Progenitor cell of endocrine pancreas (in vitro differentiated cells): Measurements from ENCODE around the gene VSIG8. TPM values are rescaled to one million over a fixed set of nuclear protein-coding genes. Genes with fewer than 3 reads are reported as not detected.

ENCODE experiments used
- DNase-seq: peaks from one replicate; pipeline ENCODE4 v3.0.0; 2021; ENCODE audit warnings: low spot score; ENCODE audit not compliant: unreplicated experiment
- H3K27ac Mint-ChIP-seq: 2 replicates; pipeline ENCODE4 v1.8.0; 2021; ENCODE audit warnings: mild to moderate bottlenecking, moderate library complexity, mixed read lengths
- H3K27me3 Mint-ChIP-seq: 2 replicates; pipeline ENCODE4 v1.8.0; 2021; ENCODE audit warnings: mixed read lengths
- H3K36me3 Mint-ChIP-seq: 2 replicates; pipeline ENCODE4 v1.8.0; 2022; ENCODE audit warnings: mixed read lengths; ENCODE audit not compliant: insufficient read depth
- H3K4me1 Mint-ChIP-seq: 2 replicates; pipeline ENCODE4 v1.8.0; 2021; ENCODE audit warnings: low read depth, mixed read lengths
- H3K4me3 Mint-ChIP-seq: 2 replicates; pipeline ENCODE4 v1.8.0; 2021; ENCODE audit warnings: low read depth, mild to moderate bottlenecking, moderate library complexity, mixed read lengths
- H3K9me3 Mint-ChIP-seq: 2 replicates; pipeline ENCODE4 v1.8.0; 2021; ENCODE audit warnings: low read depth, mixed read lengths
- CTCF ChIP-seq: fragments of 200-600 bp; sonication (generic); IDR thresholded peaks from one replicate; pipeline ENCODE4 v1.5.0; 2021; ENCODE audit warnings: antibody characterized with exemption, mild to moderate bottlenecking; ENCODE audit not compliant: unreplicated experiment
- total RNA-seq: library from RNA; stranded (reverse); gene quantifications from 2 replicates; pipeline ENCODE4 v1.2.1, GENCODE V29; 2021

The VSIG8 gene
- total RNA-seq, 1 donor from 2014 or later, result not detected

- TF ChIP-seq CTCF, result no peak
- Mint-ChIP-seq H3K9me3 (no peaks in the 10 kb centered on the region), H3K4me3 (no peak overlapping the region), H3K27me3 (peaks cover 23% of the 10 kb centered on the region), H3K27ac (no peak overlapping the region), H3K4me1 (no peaks in the 10 kb centered on the region), H3K36me3 (no peaks in the 10 kb centered on the region)
- no peak for DNase-seq
These were observed 19.4 kb upstream of the VSIG8 start for GRCh38 chr1:159881622-159882526.

GRCh38 chr1:159880430-159880829 lies 18.0 kb upstream of the VSIG8 start:
- Mint-ChIP-seq H3K36me3 (peaks cover 1% of the 10 kb centered on the region), H3K4me1 (no peaks in the 10 kb centered on the region), H3K9me3 (no peaks in the 10 kb centered on the region), H3K27me3 (peaks cover 26% of the 10 kb centered on the region), H3K27ac (no peak overlapping the region), H3K4me3 (no peak overlapping the region)
- no peak for TF ChIP-seq CTCF
- no peak for DNase-seq

- Mint-ChIP-seq H3K4me3 (no peak overlapping the region), H3K27ac (no peak overlapping the region), H3K27me3 (peaks cover 26% of the 10 kb centered on the region), H3K36me3 (peaks cover 1% of the 10 kb centered on the region), H3K9me3 (no peaks in the 10 kb centered on the region), H3K4me1 (no peaks in the 10 kb centered on the region)
- DNase-seq, result no peak
- no peak for TF ChIP-seq CTCF
These were observed 17.5 kb upstream of the VSIG8 start for GRCh38 chr1:159879977-159880376.

GRCh38 chr1:159879136-159879535 lies 16.7 kb upstream of the VSIG8 start:
- peaks cover 1% of the 10 kb centered on the region for H3K36me3 Mint-ChIP-seq
- H3K9me3 Mint-ChIP-seq, result no peaks in the 10 kb centered on the region
- H3K4me3 Mint-ChIP-seq, result no peak overlapping the region
- H3K4me1 Mint-ChIP-seq, result no peaks in the 10 kb centered on the region
- TF ChIP-seq CTCF, result no peak
- no peak overlapping the region for H3K27ac Mint-ChIP-seq
- no peak for DNase-seq
- peaks cover 27% of the 10 kb centered on the region for H3K27me3 Mint-ChIP-seq

- H3K27ac Mint-ChIP-seq, result no peak overlapping the region
- H3K4me3 Mint-ChIP-seq, result no peak overlapping the region
- no peaks in the 10 kb centered on the region for H3K9me3 Mint-ChIP-seq
- TF ChIP-seq CTCF, result no peak
- H3K36me3 Mint-ChIP-seq, result peaks cover 1% of the 10 kb centered on the region
- peaks cover 37% of the 10 kb centered on the region for H3K27me3 Mint-ChIP-seq
- DNase-seq, result no peak
- no peaks in the 10 kb centered on the region for H3K4me1 Mint-ChIP-seq
These were observed 15.4 kb upstream of the VSIG8 start for GRCh38 chr1:159877695-159878444.
